HG02840 (cell line): ENCODE results near the gene INPP4A.

Source experiments
- ATAC-seq: cut with Tn5 transposase; IDR thresholded peaks from one replicate; pipeline ENCODE4 v1.9.1; 2021; ENCODE audit warnings: mild to moderate bottlenecking, moderate library complexity, moderate number of reproducible peaks; ENCODE audit not compliant: unreplicated experiment, low FRiP score

INPP4A gene

GRCh38 chr2:98472961-98473746, 28.5 kb downstream of the INPP4A start:
- no peak for ATAC-seq

- no peak for ATAC-seq
Measured at GRCh38 chr2:98473995-98474780, 29.5 kb downstream of the INPP4A start.

- no peak for ATAC-seq
Measured at GRCh38 chr2:98474979-98475632, 30.4 kb downstream of the INPP4A start.

- ATAC-seq = peak; percentile 39
Measured at GRCh38 chr2:98476192-98476868, 31.7 kb downstream of the INPP4A start.

GRCh38 chr2:98477036-98477435, 32.4 kb downstream of the INPP4A start:
- no peak for ATAC-seq

- ATAC-seq = no peak
Measured at GRCh38 chr2:98477506-98477905, 32.8 kb downstream of the INPP4A start.

GRCh38 chr2:98478088-98478551, 33.5 kb downstream of the INPP4A start:
- no peak for ATAC-seq

GRCh38 chr2:98478907-98479306, 34.2 kb downstream of the INPP4A start:
- ATAC-seq = no peak

- no peak for ATAC-seq
Measured at GRCh38 chr2:98479371-98479770, 34.7 kb downstream of the INPP4A start.

- no peak for ATAC-seq
Measured at GRCh38 chr2:98479959-98480524, 35.4 kb downstream of the INPP4A start.

GRCh38 chr2:98480598-98480997, 35.9 kb downstream of the INPP4A start:
- no peak for ATAC-seq

GRCh38 chr2:98482362-98482761, 37.7 kb downstream of the INPP4A start:
- ATAC-seq = no peak

GRCh38 chr2:98483257-98483861, 38.7 kb downstream of the INPP4A start:
- ATAC-seq = peak; percentile 74

- no peak for ATAC-seq
Measured at GRCh38 chr2:98484121-98484557, 39.5 kb downstream of the INPP4A start.

- no peak for ATAC-seq
Measured at GRCh38 chr2:98484652-98485452, 40.2 kb downstream of the INPP4A start.

GRCh38 chr2:98485453-98485755, 40.7 kb downstream of the INPP4A start:
- no peak for ATAC-seq

GRCh38 chr2:98486374-98486981, 41.8 kb downstream of the INPP4A start:
- ATAC-seq = no peak

- no peak for ATAC-seq
Measured at GRCh38 chr2:98487101-98487805, 42.6 kb downstream of the INPP4A start.
